SK-N-MC (cell line): ENCODE data around the gene SERTAD2.

Experiments used
- EZH2 ChIP-seq: fragments of 200-600 bp; sonication (generic); IDR thresholded peaks from one replicate; pipeline ENCODE4 v1.6.1; 2017; ENCODE audit warnings: antibody characterized with exemption
- POLR2AphosphoS5 ChIP-seq: IDR thresholded peaks from 2 replicates; pipeline ENCODE4 v1.6.1; 2012; ENCODE audit warnings: mild to moderate bottlenecking, low read depth, low read length, borderline replicate concordance

- TF ChIP-seq POLR2AphosphoS5 (no peak), EZH2 (no peak)
Observed at GRCh38 chr2:64630752-64631151, 23.0 kb downstream of the SERTAD2 start.
